Left ventricle myocardium inferior (tissue), 1 donor: ENCODE results near the gene TNNC2. TPM values are rescaled to one million over a fixed set of nuclear protein-coding genes. Genes with fewer than 3 reads are reported as not detected.
A peak's percentile ranks its signal among the peaks of the same experiment; 100 is the strongest.

Experiments
- DNase-seq: peaks from one replicate; pipeline ENCODE4 v3.0.0-alpha.2; 2020
- H3K27ac ChIP-seq: fragments of 200-600 bp; replicated peaks from 2 replicates; pipeline ENCODE4 v1.8.0; 2021
- H3K27me3 ChIP-seq: fragments of 200-600 bp; 2 replicates; pipeline ENCODE4 v1.8.0; 2021; ENCODE audit warnings: low read depth
- H3K36me3 ChIP-seq: fragments of 200-600 bp; 2 replicates; pipeline ENCODE4 v1.8.0; 2021
- H3K4me1 ChIP-seq: fragments of 200-600 bp; 2 replicates; pipeline ENCODE4 v1.8.0; 2021
- H3K4me3 ChIP-seq: fragments of 200-600 bp; 2 replicates; pipeline ENCODE4 v1.8.0; 2021; ENCODE audit warnings: mild to moderate bottlenecking, moderate library complexity
- H3K9me3 ChIP-seq: fragments of 200-600 bp; replicated peaks from 2 replicates; pipeline ENCODE4 v1.8.0; 2021
- intact Hi-C: fragments of 100-400 bp; cut with micrococcal nuclease; formaldehyde crosslinking; loops from one replicate; pipeline ENCODE4 v1.11.0; 2022
- total RNA-seq: library from RNA; stranded (reverse); fragmentation: NEBNext Ultra II Directional; extraction: Animal tissue kit (Norgen Biotek cat#: 25700); gene quantifications from one replicate; pipeline ENCODE4 v1.2.1, GENCODE V29; 2021
- TF ChIP-seq, protein P1 (sequence below): fragments of 200-600 bp; IDR thresholded peaks from 2 replicates; pipeline ENCODE4 v1.8.0; 2021; ENCODE audit warnings: antibody characterized with exemption, mild to moderate bottlenecking, borderline replicate concordance
- donor health status: DM: no; HTN: yes; CAD: no; lungs with severe emphysema.

Gene TNNC2
- total RNA-seq, 1 donor from 2014 or later, result 0.33 TPM

DNA sequence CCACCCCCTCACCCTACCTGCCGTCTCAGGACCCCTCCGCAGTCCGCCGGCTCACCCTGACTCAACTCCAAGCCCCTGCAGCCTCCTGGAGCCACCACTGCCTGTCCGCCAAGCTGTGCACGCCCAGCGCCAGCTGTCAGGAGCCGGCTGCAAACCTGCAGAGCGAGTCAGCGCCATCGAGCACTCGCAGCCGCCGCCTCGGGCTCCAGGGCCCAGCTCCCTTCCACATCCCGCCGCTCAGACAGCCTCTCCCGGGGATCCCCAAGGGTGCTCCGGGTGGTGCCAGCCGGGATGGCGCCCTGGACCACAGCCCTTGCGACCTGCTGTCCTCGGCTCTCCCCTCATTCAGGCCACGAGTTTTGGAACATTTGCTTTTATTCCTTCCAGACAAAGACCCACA lies 4.3 kb downstream of the TNNC2 start:
- H3K27ac ChIP-seq, result no peak overlapping the region
- TF ChIP-seq, protein P1, sequence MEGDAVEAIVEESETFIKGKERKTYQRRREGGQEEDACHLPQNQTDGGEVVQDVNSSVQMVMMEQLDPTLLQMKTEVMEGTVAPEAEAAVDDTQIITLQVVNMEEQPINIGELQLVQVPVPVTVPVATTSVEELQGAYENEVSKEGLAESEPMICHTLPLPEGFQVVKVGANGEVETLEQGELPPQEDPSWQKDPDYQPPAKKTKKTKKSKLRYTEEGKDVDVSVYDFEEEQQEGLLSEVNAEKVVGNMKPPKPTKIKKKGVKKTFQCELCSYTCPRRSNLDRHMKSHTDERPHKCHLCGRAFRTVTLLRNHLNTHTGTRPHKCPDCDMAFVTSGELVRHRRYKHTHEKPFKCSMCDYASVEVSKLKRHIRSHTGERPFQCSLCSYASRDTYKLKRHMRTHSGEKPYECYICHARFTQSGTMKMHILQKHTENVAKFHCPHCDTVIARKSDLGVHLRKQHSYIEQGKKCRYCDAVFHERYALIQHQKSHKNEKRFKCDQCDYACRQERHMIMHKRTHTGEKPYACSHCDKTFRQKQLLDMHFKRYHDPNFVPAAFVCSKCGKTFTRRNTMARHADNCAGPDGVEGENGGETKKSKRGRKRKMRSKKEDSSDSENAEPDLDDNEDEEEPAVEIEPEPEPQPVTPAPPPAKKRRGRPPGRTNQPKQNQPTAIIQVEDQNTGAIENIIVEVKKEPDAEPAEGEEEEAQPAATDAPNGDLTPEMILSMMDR, result no peak
- no peak for DNase-seq

DNA sequence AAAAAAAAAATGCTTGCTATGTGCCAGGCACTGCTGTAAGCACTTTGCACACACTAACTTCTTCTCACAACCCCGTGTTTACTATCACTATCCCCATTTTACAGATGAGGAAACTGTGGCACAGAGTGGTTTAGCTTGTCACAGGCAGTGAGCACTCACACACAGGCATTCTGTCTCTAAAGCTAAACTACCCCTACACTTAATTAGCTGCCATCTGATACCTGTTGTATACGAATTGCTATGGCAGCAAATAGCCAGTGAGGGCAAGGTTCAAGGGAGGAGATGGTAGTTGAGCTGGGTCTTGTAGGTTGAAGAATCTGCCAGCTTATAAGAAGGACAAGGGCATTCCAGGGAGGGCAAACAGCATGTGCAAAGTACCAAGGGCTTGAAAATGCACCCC lies 5.2 kb downstream of the TNNC2 start:
- intact Hi-C loops, result no loop called here
- Histone ChIP-seq H3K27me3 (peaks cover 47% of the 10 kb centered on the region), H3K27ac (no peak overlapping the region), H3K4me3 (no peak overlapping the region), H3K4me1 (peaks cover 29% of the 10 kb centered on the region), H3K36me3 (no peaks in the 10 kb centered on the region), H3K9me3 (no peaks in the 10 kb centered on the region)
- DNase-seq, result no peak
- TF ChIP-seq, protein P1, result no peak

More for the DNA sequence above, 4.3 kb downstream of the TNNC2 start:
- H3K4me1 ChIP-seq, result peaks cover 31% of the 10 kb centered on the region
- intact Hi-C loops, result no loop called here
- peak overlapping the region; percentile 35 for H3K4me3 ChIP-seq
- no peaks in the 10 kb centered on the region for H3K9me3 ChIP-seq
- no peaks in the 10 kb centered on the region for H3K36me3 ChIP-seq
- peaks cover 47% of the 10 kb centered on the region for H3K27me3 ChIP-seq

DNA sequence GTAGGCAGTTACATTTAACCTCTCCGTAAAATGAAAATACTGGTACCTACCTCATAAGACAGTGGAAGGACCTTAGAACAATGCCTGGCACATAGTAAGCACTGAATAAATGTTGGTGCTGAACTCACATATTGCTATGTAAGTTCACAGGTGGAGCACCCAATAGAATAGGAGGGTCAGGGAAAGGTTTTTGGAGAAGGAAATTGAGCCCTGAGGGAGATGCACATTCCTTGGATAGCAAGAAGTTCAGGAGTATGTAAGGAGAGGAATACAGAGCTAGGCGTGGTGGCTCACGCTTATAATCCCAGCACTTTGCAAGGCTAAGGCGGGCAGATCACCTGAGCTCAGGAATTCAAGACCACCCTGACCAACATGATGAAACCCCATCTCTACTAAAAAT lies 7.6 kb downstream of the TNNC2 start:
- Histone ChIP-seq H3K27ac (no peak overlapping the region), H3K4me3 (no peak overlapping the region), H3K27me3 (peaks cover 42% of the 10 kb centered on the region), H3K36me3 (no peaks in the 10 kb centered on the region), H3K4me1 (peaks cover 17% of the 10 kb centered on the region), H3K9me3 (no peaks in the 10 kb centered on the region)
- no peak for DNase-seq
- intact Hi-C loops, result no loop called here
- TF ChIP-seq, protein P1, result no peak

DNA sequence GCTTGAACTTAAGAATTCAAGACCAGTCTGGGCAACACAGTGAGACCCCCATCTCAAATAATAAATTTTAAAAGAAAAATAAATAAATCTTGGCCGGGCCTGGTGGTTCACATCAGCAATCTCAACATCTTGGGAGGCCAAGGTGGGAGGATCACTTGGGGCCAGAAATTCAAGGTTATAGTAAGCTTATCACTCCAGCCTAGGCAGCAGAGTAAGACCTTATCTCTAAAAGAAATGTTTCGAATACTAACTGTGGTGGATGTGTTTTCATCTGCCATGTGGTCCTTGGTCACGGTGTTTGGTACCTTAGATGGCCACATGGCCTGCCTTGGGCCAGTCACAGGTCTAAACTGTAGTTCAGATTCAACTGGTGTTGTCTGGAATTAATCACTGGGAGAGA lies 8.9 kb downstream of the TNNC2 start:
- intact Hi-C loops, result no loop called here
- Histone ChIP-seq H3K27me3 (peaks cover 31% of the 10 kb centered on the region), H3K36me3 (no peaks in the 10 kb centered on the region), H3K4me3 (no peak overlapping the region), H3K9me3 (no peaks in the 10 kb centered on the region), H3K27ac (no peak overlapping the region), H3K4me1 (peaks cover 7% of the 10 kb centered on the region)
- TF ChIP-seq, protein P1, result no peak
- no peak for DNase-seq

DNA sequence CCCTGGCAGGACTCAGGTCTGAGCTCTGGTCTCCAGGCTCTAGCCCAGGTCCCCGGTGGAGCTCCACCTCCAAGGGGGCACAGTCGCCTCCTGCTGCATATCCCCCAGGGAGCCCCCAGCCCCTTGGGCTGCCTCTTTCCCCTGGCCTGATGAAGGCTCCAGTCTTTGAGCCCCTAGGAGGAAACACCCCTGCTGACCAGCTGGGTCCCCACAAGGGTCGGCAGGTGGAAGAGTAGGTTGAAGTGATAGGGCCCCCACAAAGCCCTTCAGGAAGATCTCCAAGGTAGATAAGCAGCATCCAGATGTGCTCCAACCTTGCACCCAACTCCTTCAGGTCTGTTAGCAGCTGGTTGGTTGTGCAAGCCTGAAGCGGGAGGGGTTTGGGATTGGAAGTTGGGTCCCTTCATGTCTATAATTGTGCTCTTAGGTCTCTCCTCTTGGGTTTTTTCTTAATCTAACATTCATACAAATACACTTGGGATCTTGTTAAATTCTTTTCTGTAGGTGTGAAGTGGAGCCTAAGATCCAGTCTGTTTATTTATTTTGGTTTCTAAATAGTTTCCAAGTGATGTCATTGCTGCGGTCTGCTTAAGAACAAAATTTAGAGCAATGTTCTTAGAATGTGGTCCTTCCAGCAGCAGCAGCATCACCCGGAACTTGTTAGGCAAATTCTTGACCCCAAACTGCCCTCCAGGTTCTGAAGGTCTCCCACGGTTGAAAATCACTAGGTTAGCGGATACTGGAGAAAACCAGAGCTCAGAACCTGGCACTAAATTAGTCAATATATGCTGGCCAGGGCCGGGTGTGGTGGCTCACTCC lies 9.5 kb downstream of the TNNC2 start:
- H3K4me3 ChIP-seq, result no peak overlapping the region
- no peaks in the 10 kb centered on the region for H3K9me3 ChIP-seq
- H3K27ac ChIP-seq, result no peak overlapping the region
- H3K4me1 ChIP-seq, result peaks cover 7% of the 10 kb centered on the region
- no peaks in the 10 kb centered on the region for H3K36me3 ChIP-seq
- peaks cover 24% of the 10 kb centered on the region for H3K27me3 ChIP-seq
- intact Hi-C loops, result no loop called here
- no peak for DNase-seq
- TF ChIP-seq, protein P1, result no peak
